HG03457 (cell line): ENCODE measurements around the gene NBPF1.
"Not testable (repeated sequence)": the region's sequence is repeated elsewhere in the genome, so short reads cannot be mapped to it uniquely, and the experiment has no call there.

Experiments used
- ATAC-seq: cut with Tn5 transposase; IDR thresholded peaks from one replicate; pipeline ENCODE4 v1.9.1; 2021; ENCODE audit warnings: moderate number of reproducible peaks; ENCODE audit not compliant: unreplicated experiment

Gene NBPF1

GRCh38 chr1:16518913-16519254 lies 94.5 kb downstream of the NBPF1 start:
- ATAC-seq, result not testable (repeated sequence)

GRCh38 chr1:16516694-16517410 lies 96.5 kb downstream of the NBPF1 start:
- not testable (repeated sequence) for ATAC-seq

- ATAC-seq, result peak; percentile 9
Observed at GRCh38 chr1:16514107-16515055, 99.0 kb downstream of the NBPF1 start, which contains the start of gene RNU1-1. Gene RNU1-1 (minus strand): TSS chr1:16514285.

- peak; percentile 68 for ATAC-seq
Observed at GRCh38 chr1:16513412-16514106, 99.8 kb downstream of the NBPF1 start.

- not testable (repeated sequence) for ATAC-seq
Observed at GRCh38 chr1:16512624-16513411, 100.5 kb downstream of the NBPF1 start.
